GM19463 (cell line): Measurements from ENCODE around the gene COLEC11.

Experiments
- ATAC-seq: cut with Tn5 transposase; IDR thresholded peaks from one replicate; pipeline ENCODE4 v1.9.1; 2021; ENCODE audit warnings: mild to moderate bottlenecking, moderate library complexity; ENCODE audit not compliant: unreplicated experiment

Gene COLEC11

GRCh38 chr2:3667151-3667631, 72.3 kb downstream of the COLEC11 start:
- ATAC-seq, result no peak

DNA sequence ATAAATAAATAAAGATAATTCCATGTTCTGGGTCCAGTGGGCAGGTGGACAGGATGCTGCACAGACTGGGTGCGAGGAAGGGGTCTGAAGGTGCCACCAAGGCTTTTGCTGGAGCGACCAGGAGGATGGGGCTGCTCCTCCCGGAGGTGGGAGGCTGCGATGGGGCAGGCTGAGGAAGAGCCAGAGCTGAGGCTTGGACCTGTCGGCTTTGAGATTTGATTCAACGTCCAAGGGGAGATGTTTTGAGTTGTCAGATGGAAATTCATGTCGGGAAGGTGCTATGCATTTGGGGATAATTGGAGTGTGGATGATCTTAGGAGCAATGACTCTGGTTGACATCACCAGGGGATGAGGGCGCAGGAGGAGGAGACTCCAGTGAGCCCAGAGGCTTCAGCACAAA, 74.7 kb downstream of the COLEC11 start:
- no peak for ATAC-seq

DNA sequence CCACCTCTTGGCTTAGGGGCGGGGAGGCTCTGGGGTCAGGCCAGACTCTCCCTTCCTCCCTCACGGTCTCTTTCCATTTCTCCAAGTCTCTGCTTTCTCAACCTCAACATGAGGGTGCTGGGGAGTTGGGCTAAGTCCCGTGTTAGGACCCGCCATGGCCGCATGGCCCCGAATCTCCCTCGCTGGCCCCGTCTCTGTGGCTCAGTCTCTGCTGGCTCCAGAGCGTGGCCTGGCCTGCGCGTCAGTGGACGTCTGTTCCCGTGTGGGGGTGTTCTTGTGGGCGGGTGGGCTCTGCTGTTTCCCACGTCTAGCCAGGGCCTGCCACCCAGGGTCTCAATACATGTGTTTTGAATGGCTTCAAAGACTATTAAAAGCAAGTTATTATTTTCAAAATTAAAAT, 75.5 kb downstream of the COLEC11 start:
- ATAC-seq, result no peak

GRCh38 chr2:3670941-3671340, 76.0 kb downstream of the COLEC11 start:
- ATAC-seq, result no peak

DNA sequence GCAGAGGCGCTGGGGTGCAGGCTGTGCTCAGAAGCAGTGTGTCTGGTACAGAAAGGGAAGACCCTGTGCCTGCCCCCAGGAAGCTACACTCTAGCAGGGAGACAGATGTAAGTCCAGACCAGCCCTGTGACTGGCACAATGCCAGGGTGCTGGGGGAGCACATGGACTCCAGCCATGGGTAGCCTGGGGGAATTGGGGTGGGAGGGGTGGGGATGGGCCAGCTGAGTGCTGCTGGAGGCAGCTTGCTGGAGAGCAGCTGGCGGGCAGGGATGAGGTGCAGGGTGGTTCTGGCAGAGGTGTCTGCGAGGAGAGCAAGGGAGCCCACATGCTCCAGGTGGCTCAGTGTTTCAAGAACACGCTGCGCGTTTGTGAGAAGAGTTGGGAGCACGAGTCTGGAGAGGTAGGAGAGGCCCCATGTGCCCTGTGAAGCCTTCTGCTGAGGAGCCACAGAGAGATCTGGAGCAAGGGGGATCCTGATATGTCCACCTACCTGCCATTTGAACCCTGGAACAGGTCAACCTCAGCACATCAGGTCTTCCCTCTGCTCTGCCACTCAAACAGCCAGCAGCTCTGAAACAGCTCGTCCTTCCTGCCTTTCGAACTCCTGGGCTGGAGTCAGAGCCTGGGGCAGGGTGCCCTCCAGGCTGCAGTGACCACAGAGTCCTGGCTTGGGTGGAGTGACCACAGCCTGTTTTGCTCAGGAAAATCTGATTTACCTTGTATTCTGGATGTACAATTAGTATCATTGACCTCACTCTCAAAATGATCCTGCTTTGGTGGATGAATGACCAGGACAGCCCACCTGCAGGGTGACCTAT, 78.2 kb downstream of the COLEC11 start:
- ATAC-seq, result no peak

- no peak for ATAC-seq
These were observed 79.3 kb downstream of the COLEC11 start for GRCh38 chr2:3674066-3674845.

DNA sequence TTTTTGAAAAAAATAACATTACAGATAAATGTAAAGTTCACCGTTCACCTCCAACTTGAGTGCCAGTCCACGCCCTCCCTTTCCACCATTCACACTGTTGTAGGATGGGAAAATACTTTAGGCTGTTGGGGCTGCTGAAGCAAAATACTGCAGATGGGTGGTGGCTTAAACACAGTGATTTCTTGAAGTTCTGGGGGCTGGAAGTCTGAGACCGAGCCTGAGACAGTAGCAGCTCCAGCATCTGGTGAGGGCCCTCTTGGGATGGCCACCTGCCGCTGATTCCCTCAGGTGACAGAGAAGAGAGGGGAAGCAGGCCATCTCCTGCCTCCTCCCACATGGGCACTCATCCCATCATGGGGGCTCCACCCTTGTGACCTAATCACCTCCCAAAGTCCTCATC, 80.8 kb downstream of the COLEC11 start:
- no peak for ATAC-seq

GRCh38 chr2:3677436-3677835, 82.5 kb downstream of the COLEC11 start:
- no peak for ATAC-seq

DNA sequence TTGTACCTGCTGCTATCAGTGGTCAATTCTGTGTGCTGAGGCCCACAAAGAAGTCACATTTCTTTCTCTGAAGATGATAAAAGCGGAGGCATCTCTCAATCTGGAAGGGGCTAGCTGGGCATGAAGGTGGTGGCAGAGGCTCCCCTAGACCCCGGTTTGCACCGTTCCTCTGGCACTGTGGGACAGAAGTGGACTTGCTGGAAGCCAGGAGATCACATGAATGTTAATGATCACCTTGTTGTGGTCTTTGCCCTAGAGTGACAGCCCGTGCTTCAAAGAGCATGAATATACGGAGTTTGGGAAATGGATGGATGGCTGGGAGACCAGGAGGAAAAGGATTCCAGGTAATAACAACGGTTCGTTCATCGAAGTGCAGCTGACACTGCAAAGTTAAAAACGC, 83.3 kb downstream of the COLEC11 start:
- no peak for ATAC-seq

GRCh38 chr2:3679180-3679579, 84.3 kb downstream of the COLEC11 start:
- no peak for ATAC-seq

DNA sequence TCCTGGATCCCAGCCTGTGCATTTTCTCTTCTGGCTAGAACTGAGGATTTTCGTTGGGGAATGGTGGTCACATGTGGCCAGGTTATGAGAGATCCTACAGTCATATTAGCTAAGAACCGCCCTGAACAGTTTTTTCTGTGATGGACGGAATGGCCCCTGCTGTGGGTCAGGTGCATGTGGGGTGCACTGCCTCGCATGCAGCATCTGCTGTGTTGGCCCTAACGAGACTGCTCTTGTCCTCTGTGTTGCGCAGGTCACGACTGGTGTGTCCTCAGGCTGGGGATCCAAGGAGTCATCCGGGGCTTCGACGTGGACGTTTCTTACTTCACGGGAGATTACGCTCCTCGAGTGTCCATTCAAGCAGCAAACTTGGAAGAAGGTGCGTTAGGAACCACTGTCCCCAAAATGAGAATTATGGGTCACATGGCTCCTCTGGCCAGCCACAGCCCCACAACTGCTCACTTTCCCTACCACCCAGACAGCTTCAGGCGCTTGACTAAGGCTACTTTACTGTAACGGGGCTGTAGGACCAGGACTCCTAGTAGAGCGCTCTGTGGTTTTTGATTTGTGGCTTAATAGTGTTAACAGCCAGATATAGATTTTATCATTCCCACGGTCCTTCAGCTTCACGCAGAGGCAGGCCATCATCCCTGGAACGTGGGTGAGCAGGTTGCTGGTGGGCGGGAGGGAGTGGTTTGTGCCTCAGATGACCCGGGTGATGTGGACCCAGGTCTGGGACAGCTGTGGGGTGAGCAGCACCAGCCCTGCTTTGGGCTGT, 84.9 kb downstream of the COLEC11 start:
- no peak for ATAC-seq

DNA sequence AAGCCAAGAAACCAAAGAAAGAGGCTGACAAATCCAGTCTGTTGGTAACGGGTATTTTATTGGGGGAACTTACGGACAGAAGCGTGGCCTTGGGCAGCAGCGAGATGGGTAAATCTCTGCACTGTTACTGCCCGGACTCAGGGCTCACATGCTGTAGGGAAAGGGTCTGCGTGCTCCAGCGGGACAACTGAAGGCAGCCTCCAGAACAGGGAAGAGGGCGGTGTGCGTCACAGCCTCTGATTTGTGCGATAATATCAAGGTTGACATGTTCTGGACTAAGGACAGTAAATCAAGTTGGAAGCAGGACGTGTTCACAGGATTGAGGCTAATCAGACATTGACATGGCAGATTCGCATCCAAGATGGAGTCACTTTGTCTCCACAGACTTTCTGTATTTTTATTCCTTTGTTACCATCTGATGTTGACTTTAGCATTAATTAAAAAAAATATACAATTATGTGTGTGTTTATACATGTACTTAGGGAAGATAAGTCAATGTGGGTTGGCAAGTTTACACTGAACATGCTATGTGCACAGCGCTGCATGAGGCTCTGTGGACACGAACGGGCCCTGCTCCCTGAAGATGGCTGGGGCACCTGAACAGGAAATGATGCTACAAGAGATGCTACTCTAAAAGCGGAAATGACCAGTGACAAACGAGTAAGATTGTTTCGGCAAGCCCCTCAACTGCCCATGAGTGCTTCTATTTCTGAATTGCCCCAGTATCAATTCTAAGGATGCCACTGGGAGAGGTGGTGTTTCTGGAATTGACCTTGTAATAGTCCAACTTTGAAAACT, 85.8 kb downstream of the COLEC11 start:
- ATAC-seq, result no peak

DNA sequence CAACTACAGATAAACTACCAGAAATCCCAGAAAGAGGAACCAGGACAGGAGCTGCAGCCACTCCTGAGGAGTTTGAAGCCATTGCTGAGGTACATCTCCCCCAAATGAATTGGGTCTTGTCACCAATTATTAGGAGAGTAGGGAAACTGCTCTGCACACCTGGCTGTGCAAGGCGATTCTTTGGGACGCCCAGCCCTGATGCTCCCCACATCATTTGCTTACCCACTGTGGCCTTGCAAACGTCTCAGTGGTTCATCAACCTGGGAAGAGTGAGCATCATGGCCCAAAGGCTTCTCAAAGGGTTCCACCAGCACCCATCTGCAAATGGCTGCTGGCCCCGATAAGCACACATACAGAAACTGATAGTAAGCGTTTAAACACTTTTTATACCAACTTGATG, 86.7 kb downstream of the COLEC11 start:
- no peak for ATAC-seq

- no peak for ATAC-seq
These were observed 87.9 kb downstream of the COLEC11 start for GRCh38 chr2:3682811-3683210.

DNA sequence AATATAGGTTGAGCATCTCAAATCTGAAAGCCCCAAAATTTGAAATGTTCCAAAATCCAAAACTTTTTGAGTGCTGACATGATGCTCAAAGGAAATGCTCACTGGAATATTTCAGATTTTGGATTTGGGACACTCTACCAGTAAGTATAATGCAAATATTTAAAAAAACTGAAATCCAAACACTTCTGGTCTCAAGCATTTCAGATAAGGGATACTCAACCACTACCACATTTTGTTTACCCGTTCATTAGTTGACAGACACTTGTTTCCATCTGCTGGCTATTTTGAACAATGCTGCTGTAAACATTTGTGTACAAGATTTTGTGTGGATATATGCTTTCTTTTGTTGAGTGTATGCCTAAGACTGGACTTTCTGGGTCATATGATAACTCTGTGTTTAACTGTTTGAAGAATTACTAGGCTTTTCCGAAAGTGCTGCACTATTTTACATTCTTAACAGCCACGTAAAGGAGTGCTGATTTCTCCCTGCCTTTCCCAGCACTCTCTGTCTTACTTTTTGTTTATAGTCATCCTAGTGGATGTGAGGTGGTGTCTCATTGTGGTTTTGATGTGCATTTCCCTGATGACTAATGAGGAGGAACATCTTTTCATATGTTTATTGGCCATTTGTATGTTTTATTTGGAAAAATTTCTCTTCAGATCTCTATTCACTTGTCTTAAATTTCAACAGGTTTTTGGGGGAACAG, 89.0 kb downstream of the COLEC11 start:
- no peak for ATAC-seq

DNA sequence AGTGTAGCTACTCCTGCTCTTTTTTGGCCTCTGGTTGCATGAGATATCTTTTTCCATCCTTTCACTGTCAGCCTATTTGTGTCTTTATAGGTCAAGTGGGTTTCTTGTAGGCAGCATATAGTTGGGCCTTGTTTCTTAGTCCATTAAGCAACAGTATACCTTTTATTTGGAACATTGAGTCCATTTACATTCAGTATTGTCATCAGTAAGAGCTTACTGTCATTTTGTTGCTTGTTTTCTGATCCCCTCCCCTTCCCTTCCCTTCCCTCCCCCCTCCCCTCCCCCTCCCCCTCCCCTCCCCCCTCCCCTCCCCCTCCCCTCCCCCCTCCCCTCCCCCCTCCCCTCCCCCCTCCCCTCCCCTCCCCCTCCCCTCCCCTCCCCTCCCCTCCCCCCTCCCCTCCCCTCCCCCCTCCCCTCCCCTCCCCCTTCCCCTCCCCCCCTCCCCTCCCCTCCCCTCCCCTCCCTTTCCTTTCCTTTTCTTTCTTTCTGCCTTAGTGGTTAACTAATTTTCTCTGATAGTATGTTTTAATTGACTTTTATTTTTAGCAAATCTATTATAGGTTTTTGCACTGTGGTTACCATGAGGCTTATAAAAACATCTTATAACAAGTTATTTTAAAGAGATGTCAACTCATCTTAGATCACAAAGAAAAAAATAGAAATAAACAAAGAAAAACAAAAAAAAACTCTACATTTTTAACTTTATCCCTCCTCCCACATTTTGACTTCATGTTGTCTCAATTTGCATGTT, 95.3 kb downstream of the COLEC11 start:
- ATAC-seq, result no peak

- no peak for ATAC-seq
These were observed 97.5 kb downstream of the COLEC11 start for GRCh38 chr2:3692375-3692774.
